Endodermal cell (in vitro differentiated cells): Measurements from ENCODE around the gene ADGRL4. TPM values are rescaled to one million over a fixed set of nuclear protein-coding genes. Genes with fewer than 3 reads are reported as not detected.

Experiments used
- DNase-seq: peaks from one replicate; pipeline ENCODE4 v3.0.0-alpha.2; 2017
- H3K27ac ChIP-seq: 2 replicates; pipeline ENCODE4 v1.5.1; 2013; ENCODE audit warnings: mild to moderate bottlenecking, low read depth, low read length, moderate library complexity
- H3K27me3 ChIP-seq: 2 replicates; pipeline ENCODE4 v1.6.1; 2013; ENCODE audit warnings: mild to moderate bottlenecking, low read length, moderate library complexity; ENCODE audit not compliant: insufficient read depth, control insufficient read depth, poor library complexity, severe bottlenecking
- H3K36me3 ChIP-seq: 2 replicates; pipeline ENCODE4 v1.7.0; 2013; ENCODE audit warnings: mild to moderate bottlenecking, low read length, moderate library complexity; ENCODE audit not compliant: control insufficient read depth, insufficient read depth
- H3K4me1 ChIP-seq: one replicate; pipeline ENCODE4 v1.7.0; 2013; ENCODE audit warnings: low read length; ENCODE audit not compliant: control insufficient read depth, insufficient read depth
- H3K4me3 ChIP-seq: 2 replicates; pipeline ENCODE4 v1.5.1; 2013; ENCODE audit warnings: mild to moderate bottlenecking, low read length, moderate library complexity
- H3K9ac ChIP-seq: 2 replicates; pipeline ENCODE4 v1.6.1; 2013; ENCODE audit warnings: mild to moderate bottlenecking, low read length, moderate library complexity; ENCODE audit not compliant: poor library complexity, severe bottlenecking; ENCODE audit errors: extremely low read depth
- H3K9me3 ChIP-seq: 2 replicates; pipeline ENCODE4 v1.6.1; 2013; ENCODE audit warnings: mild to moderate bottlenecking, low read length, moderate library complexity; ENCODE audit not compliant: control insufficient read depth
- H3K27ac Mint-ChIP-seq: 2 replicates; pipeline ENCODE4 v1.8.0; 2020; ENCODE audit warnings: mixed read lengths
- H3K27me3 Mint-ChIP-seq: 2 replicates; pipeline ENCODE4 v1.8.0; 2021; ENCODE audit warnings: mild to moderate bottlenecking, mixed read lengths; ENCODE audit not compliant: insufficient read depth
- H3K36me3 Mint-ChIP-seq: 2 replicates; pipeline ENCODE4 v1.8.0; 2020; ENCODE audit warnings: low read depth, mixed read lengths
- H3K4me1 Mint-ChIP-seq: 2 replicates; pipeline ENCODE4 v1.8.0; 2020; ENCODE audit warnings: mixed read lengths
- H3K4me3 Mint-ChIP-seq: 2 replicates; pipeline ENCODE4 v1.8.0; 2020; ENCODE audit warnings: mild to moderate bottlenecking, moderate library complexity, mixed read lengths
- H3K9me3 Mint-ChIP-seq: 2 replicates; pipeline ENCODE4 v1.8.0; 2020; ENCODE audit warnings: mild to moderate bottlenecking, mixed read lengths
- WGBS, 2 experiments: methylation state at CpG; one replicate each; pipeline versions ENCODE4 v1.1.5 to v1.1.7; 2013; ENCODE audit warnings: missing lambda C conversion rate in 2 of 2, mixed read lengths in 1 of 2; ENCODE audit not compliant: insufficient coverage in 1 of 2, insufficient read length in 1 of 2; 5-methylcytosine and 5-hydroxymethylcytosine counted together
- long read RNA-seq, 4 experiments: library from polyadenylated mRNA in 2 of 4; library from RNA in 1 of 4; library from capped mRNA in 1 of 4; stranded (forward) in 3 of 4; unstranded in 1 of 4; transcript quantifications; one replicate each; pipeline ENCODE4 v2.0.0, GENCODE V29; 2020 to 2021; ENCODE audit warnings: inconsistent platforms in 1 of 4
- polyA plus RNA-seq, 2 experiments: library from polyadenylated mRNA; stranded (reverse); fragments of 50-300 nt; gene quantifications; one replicate each; pipeline ENCODE4 v1.2.3, GENCODE V29; 2013
- total RNA-seq, 2 donors: library from RNA; stranded (reverse); fragmentation: NEBNext Ultra II Directional in 1 of 2; extraction: Animal tissue kit (Norgen Biotek cat#: 25700) in 1 of 2; gene quantifications; 2 replicates in 1 of 2; 3 replicates in 1 of 2; pipeline ENCODE4 v1.2.1, GENCODE V29; 2021
- TF ChIP-seq, protein P1 (sequence below): fragments of 200-600 bp; sonication (generic); conservative IDR thresholded peaks from 2 replicates; pipeline ENCODE4 v1.5.0; 2021; ENCODE audit warnings: antibody characterized with exemption, mild to moderate bottlenecking

The ADGRL4 gene
- under 1 TPM; 0.44 TPM for total RNA-seq
- 1.3 TPM for polyA plus RNA-seq (2013, experiment 1 of 2)
- polyA plus RNA-seq (2013, experiment 2 of 2): 1.7 TPM
- long read RNA-seq, experiment 1: 0 reads
- long read RNA-seq, experiment 2, partial matches to known transcripts: 1 of 4 reads
- long read RNA-seq, experiment 2, other reads (novel, unspliced or antisense): 1 of 4 reads
- long read RNA-seq, experiment 3, transcript ADGRL4-201 (15 exons, 3,527 nt): major isoform, 6 of 8 reads
- long read RNA-seq, experiment 3, partial matches to known transcripts: 1 of 8 reads
- long read RNA-seq, experiment 3, other reads (novel, unspliced or antisense): 1 of 8 reads
- long read RNA-seq, experiment 4: 0 reads

GRCh38 chr1:79006564-79006963 is at the start of gene ADGRL4:
Gene ADGRL4, minus strand, starts transcription at chr1:79006730. Its CDS starts 76 bp downstream, at chr1:79006654.
- no peak within 1 kb of the TSS for H3K27ac ChIP-seq
- 6 to 9% methylated on average over 8 to 35 of the region's 35 CpGs for WGBS, 2 experiments
- H3K27me3 ChIP-seq: peaks cover 5% of the 10 kb centered on the region
- H3K36me3 ChIP-seq: no peaks in the 10 kb centered on the region
- H3K4me3 Mint-ChIP-seq: peak within 1 kb of the TSS; percentile 72
- no peaks in the 10 kb centered on the region for H3K9me3 ChIP-seq
- H3K27me3 Mint-ChIP-seq: peaks cover 5% of the 10 kb centered on the region
- DNase-seq: peak; percentile 86
- TF ChIP-seq, protein P1, sequence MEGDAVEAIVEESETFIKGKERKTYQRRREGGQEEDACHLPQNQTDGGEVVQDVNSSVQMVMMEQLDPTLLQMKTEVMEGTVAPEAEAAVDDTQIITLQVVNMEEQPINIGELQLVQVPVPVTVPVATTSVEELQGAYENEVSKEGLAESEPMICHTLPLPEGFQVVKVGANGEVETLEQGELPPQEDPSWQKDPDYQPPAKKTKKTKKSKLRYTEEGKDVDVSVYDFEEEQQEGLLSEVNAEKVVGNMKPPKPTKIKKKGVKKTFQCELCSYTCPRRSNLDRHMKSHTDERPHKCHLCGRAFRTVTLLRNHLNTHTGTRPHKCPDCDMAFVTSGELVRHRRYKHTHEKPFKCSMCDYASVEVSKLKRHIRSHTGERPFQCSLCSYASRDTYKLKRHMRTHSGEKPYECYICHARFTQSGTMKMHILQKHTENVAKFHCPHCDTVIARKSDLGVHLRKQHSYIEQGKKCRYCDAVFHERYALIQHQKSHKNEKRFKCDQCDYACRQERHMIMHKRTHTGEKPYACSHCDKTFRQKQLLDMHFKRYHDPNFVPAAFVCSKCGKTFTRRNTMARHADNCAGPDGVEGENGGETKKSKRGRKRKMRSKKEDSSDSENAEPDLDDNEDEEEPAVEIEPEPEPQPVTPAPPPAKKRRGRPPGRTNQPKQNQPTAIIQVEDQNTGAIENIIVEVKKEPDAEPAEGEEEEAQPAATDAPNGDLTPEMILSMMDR: no peak
- no peaks in the 10 kb centered on the region for H3K4me1 Mint-ChIP-seq
- H3K9ac ChIP-seq: no peak within 1 kb of the TSS
- no peaks in the 10 kb centered on the region for H3K36me3 Mint-ChIP-seq
- no peaks in the 10 kb centered on the region for H3K9me3 Mint-ChIP-seq
- H3K4me3 ChIP-seq: peak within 1 kb of the TSS; percentile 80
- H3K27ac Mint-ChIP-seq: peak within 1 kb of the TSS; percentile 62
- H3K4me1 ChIP-seq: no peaks in the 10 kb centered on the region

GRCh38 chr1:79055856-79056255 is 49.3 kb upstream of the ADGRL4 start:
- H3K4me1 ChIP-seq: no peaks in the 10 kb centered on the region
- DNase-seq: no peak
- no peaks in the 10 kb centered on the region for H3K4me1 Mint-ChIP-seq
- no peaks in the 10 kb centered on the region for H3K9me3 Mint-ChIP-seq
- TF ChIP-seq, protein P1: no peak
- H3K9ac ChIP-seq: no peak overlapping the region
- WGBS, 2 experiments: 88 to 98% methylated on average over 4 to 15 of the region's 15 CpGs
- no peak overlapping the region for H3K4me3 ChIP-seq
- no peak overlapping the region for H3K27ac ChIP-seq
- no peaks in the 10 kb centered on the region for H3K36me3 Mint-ChIP-seq
- no peaks in the 10 kb centered on the region for H3K9me3 ChIP-seq
- no peaks in the 10 kb centered on the region for H3K36me3 ChIP-seq
- H3K27me3 Mint-ChIP-seq: no peaks in the 10 kb centered on the region
- no peak overlapping the region for H3K27ac Mint-ChIP-seq
- H3K27me3 ChIP-seq: no peaks in the 10 kb centered on the region
- no peak overlapping the region for H3K4me3 Mint-ChIP-seq

DNA sequence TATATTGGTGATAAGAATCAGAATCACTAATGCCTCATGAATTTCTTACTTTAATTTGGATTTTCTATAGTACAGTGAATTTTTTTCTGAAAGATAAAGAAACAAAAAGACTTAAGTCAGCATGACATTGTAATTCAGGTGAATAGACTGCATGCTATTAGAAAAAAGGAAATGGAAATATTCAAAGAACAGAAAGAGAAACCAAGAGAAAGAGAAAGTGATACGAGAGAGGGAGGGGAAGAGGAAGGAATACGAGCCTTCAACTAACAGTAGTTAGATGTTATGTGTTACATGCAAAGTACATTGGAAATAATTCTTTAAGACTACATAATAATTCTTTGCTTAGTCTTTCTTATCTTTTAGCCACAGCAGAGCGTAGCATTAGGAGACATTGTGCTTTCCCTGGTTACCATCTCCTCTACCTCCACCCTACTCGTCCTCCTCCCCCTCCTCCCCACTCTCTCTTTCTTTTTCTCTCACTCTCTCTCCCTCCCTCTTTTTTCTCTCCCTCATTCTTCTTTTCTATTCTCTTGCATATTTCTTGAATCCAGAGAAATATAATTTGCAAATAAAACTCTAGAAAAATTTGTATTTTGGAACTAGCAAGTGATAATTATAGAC is 46.4 kb upstream of the ADGRL4 start:
- no peak overlapping the region for H3K4me3 ChIP-seq
- Mint-ChIP-seq H3K4me1 (no peaks in the 10 kb centered on the region), H3K4me3 (no peak overlapping the region), H3K27ac (no peak overlapping the region), H3K36me3 (no peaks in the 10 kb centered on the region), H3K27me3 (no peaks in the 10 kb centered on the region), H3K9me3 (no peaks in the 10 kb centered on the region)
- H3K4me1 ChIP-seq: no peaks in the 10 kb centered on the region
- no peak overlapping the region for H3K27ac ChIP-seq
- H3K36me3 ChIP-seq: no peaks in the 10 kb centered on the region
- TF ChIP-seq, protein P1: no peak
- no peaks in the 10 kb centered on the region for H3K27me3 ChIP-seq
- no peaks in the 10 kb centered on the region for H3K9me3 ChIP-seq
- WGBS, 2 experiments: 87 to 90% methylated on average over 3 to 4 of the region's 4 CpGs
- DNase-seq: no peak
- H3K9ac ChIP-seq: no peak overlapping the region
